Keratinocyte (primary cell): ENCODE results near the gene MARVELD1. TPM values are rescaled to one million over a fixed set of nuclear protein-coding genes. Genes with fewer than 3 reads are reported as not detected.

Experiments
- DNase-seq: peaks from one replicate; pipeline ENCODE4 v3.0.0-alpha.2; 2011; ENCODE audit warnings: low read depth, missing footprints, low spot score
- FAIRE-seq: peaks from 2 replicates; lab custom pipeline; 2011; peaks lifted over from hg19 to GRCh38; lab: Jason Lieb, UNC
- H2AFZ ChIP-seq: 2 replicates; pipeline ENCODE4 v1.6.0; 2012; ENCODE audit warnings: low read length, control low read depth, inconsistent platforms; ENCODE audit not compliant: control insufficient read depth
- H3K27ac ChIP-seq: 2 replicates; pipeline ENCODE4 v1.5.1; 2011; ENCODE audit warnings: low read length; ENCODE audit not compliant: control insufficient read depth, insufficient read depth
- H3K27me3 ChIP-seq: 3 replicates; pipeline ENCODE4 v1.6.0; 2011; ENCODE audit warnings: low read length; ENCODE audit not compliant: control insufficient read depth, insufficient read depth; ENCODE audit errors: extremely low read depth
- H3K36me3 ChIP-seq, 2 experiments: 2 replicates in 1 of 2; 3 replicates in 1 of 2; pipeline ENCODE4 v1.5.1; 2011; ENCODE audit warnings: low read length in 2 of 2, mild to moderate bottlenecking in 1 of 2; ENCODE audit not compliant: control insufficient read depth in 2 of 2, insufficient read depth in 2 of 2; ENCODE audit errors: extremely low read depth in 1 of 2
- H3K4me1 ChIP-seq: 3 replicates; pipeline ENCODE4 v1.5.1; 2011; ENCODE audit warnings: low read length; ENCODE audit not compliant: control insufficient read depth, insufficient read depth; ENCODE audit errors: extremely low read depth
- H3K4me2 ChIP-seq: 3 replicates; pipeline ENCODE4 v1.6.0; 2011; ENCODE audit warnings: low read depth, low read length; ENCODE audit not compliant: control insufficient read depth, insufficient read depth; ENCODE audit errors: extremely low read depth
- H3K4me3 ChIP-seq, 3 experiments: fragments of 200-600 bp in 1 of 3; sonication (generic) in 1 of 3; 2 replicates in 2 of 3; 3 replicates in 1 of 3; pipeline ENCODE4 v1.5.1; 2011 to 2016; ENCODE audit warnings: low read length in 3 of 3, mild to moderate bottlenecking in 3 of 3, control low read depth in 2 of 3, inconsistent platforms in 1 of 3, low read depth in 1 of 3, mixed read lengths in 1 of 3, mixed run types in 1 of 3, moderate library complexity in 1 of 3; ENCODE audit not compliant: control insufficient read depth in 2 of 3, insufficient read depth in 2 of 3; ENCODE audit errors: extremely low read depth in 1 of 3
- H3K79me2 ChIP-seq: 2 replicates; pipeline ENCODE4 v1.6.0; 2012; ENCODE audit warnings: low read length; ENCODE audit not compliant: control insufficient read depth, insufficient read depth
- H3K9ac ChIP-seq: 3 replicates; pipeline ENCODE4 v1.6.0; 2011; ENCODE audit warnings: low read length; ENCODE audit not compliant: control insufficient read depth, insufficient read depth; ENCODE audit errors: extremely low read depth
- H3K9me1 ChIP-seq: 3 replicates; pipeline ENCODE4 v1.6.0; 2011; ENCODE audit warnings: low read length; ENCODE audit not compliant: control insufficient read depth, insufficient read depth; ENCODE audit errors: extremely low read depth
- H3K9me3 ChIP-seq: 2 replicates; pipeline ENCODE4 v1.5.1; 2012; ENCODE audit warnings: low read depth, low read length; ENCODE audit not compliant: control insufficient read depth
- H4K20me1 ChIP-seq: 3 replicates; pipeline ENCODE4 v1.6.0; 2011; ENCODE audit warnings: low read length; ENCODE audit not compliant: control insufficient read depth, insufficient read depth; ENCODE audit errors: extremely low read depth
- CTCF ChIP-seq, 3 experiments: IDR thresholded peaks in 1 of 3; conservative IDR thresholded peaks in 1 of 3; optimal IDR thresholded peaks in 1 of 3; 2 replicates in 2 of 3; 3 replicates in 1 of 3; pipeline versions ENCODE3 to v1.5.1; 2011; ENCODE audit warnings: low read length in 3 of 3, mild to moderate bottlenecking in 3 of 3, moderate library complexity in 2 of 3, control low read depth in 1 of 3, inconsistent platforms in 1 of 3; ENCODE audit not compliant: insufficient read depth in 2 of 3; ENCODE audit errors: extremely low read depth in 1 of 3
- EZH2 ChIP-seq: IDR thresholded peaks from one replicate; pipeline ENCODE4 v1.6.1; 2012; ENCODE audit warnings: inconsistent platforms, mild to moderate bottlenecking, low read length, moderate library complexity
- dilution Hi-C: fragments of 300-500 bp; cut with MboI; formaldehyde crosslinking; loops from one replicate; pipeline ENCODE4 v1.7.0; 2020; ENCODE audit warnings: low sequenced_read_pairs; ENCODE audit not compliant: extremely low pct_ligation_motif_present
- polyA plus RNA-seq, 5 experiments: library from polyadenylated mRNA; depleted of rRNA in 3 of 5; stranded (reverse) in 3 of 5; stranded (forward) in 1 of 5; unstranded in 1 of 5; fragments of >200 nt; gene quantifications; 1 replicate in 1 of 5; 2 replicates in 3 of 5; 3 replicates in 1 of 5; pipeline versions ENCODE4 v1.2.1 to v1.2.3, GENCODE V29; 2011 to 2012; ENCODE audit warnings: missing spikeins in 2 of 5, low read depth in 1 of 5, low replicate concordance in 1 of 5

MARVELD1 gene
- polyA plus RNA-seq, 1 donor (not counting 4 experiments of a cell fraction or from before 2014, with no cell fraction given), result 39.7 TPM

GRCh38 chr10:97701438-97702069, 12.0 kb upstream of the MARVELD1 start:
- no peak overlapping the region for H3K4me3 ChIP-seq
- peak overlapping the region; percentile 50 for H2AFZ ChIP-seq
- no peaks in the 10 kb centered on the region for H4K20me1 ChIP-seq
- H3K27ac ChIP-seq, result peak overlapping the region; percentile 10
- dilution Hi-C loops, result no loop called here
- H3K9me1 ChIP-seq, result peaks cover 2% of the 10 kb centered on the region
- no peaks in the 10 kb centered on the region for H3K27me3 ChIP-seq
- H3K9ac ChIP-seq, result no peak overlapping the region
- TF ChIP-seq CTCF (optimal IDR thresholded peaks at IDR 0.05 in 1 of 3, IDR thresholded peaks at IDR 0.05 in 1 of 3, conservative IDR thresholded peaks at IDR 0.05 in 1 of 3; ENCODE audit: extremely low read depth in 1 of 3, insufficient read depth in 2 of 3, low read length in 3 of 3) (peak; percentile 78 to 91 (median 90)), EZH2 (no peak)
- H3K4me2 ChIP-seq, result peak overlapping the region; percentile 36
- no peaks in the 10 kb centered on the region for H3K36me3 ChIP-seq
- no peaks in the 10 kb centered on the region for H3K9me3 ChIP-seq
- H3K4me1 ChIP-seq, result peaks cover 7% of the 10 kb centered on the region
- FAIRE-seq, result peak; percentile 87
- DNase-seq, result peak; percentile 44
- H3K79me2 ChIP-seq, result no peaks in the 10 kb centered on the region

- dilution Hi-C loops, result no loop called here
- TF ChIP-seq CTCF (optimal IDR thresholded peaks at IDR 0.05 in 1 of 3, IDR thresholded peaks at IDR 0.05 in 1 of 3, conservative IDR thresholded peaks at IDR 0.05 in 1 of 3; ENCODE audit: extremely low read depth in 1 of 3, insufficient read depth in 2 of 3, low read length in 3 of 3) (no peak), EZH2 (no peak)
- H3K4me1 ChIP-seq, result peaks cover 7% of the 10 kb centered on the region
- FAIRE-seq (no peak), DNase-seq (no peak)
- H3K79me2 ChIP-seq, result no peaks in the 10 kb centered on the region
- H3K4me2 ChIP-seq, result no peak overlapping the region
- H3K9ac ChIP-seq, result no peak overlapping the region
- H3K27ac ChIP-seq, result no peak overlapping the region
- H3K9me3 ChIP-seq, result no peaks in the 10 kb centered on the region
- H3K27me3 ChIP-seq, result no peaks in the 10 kb centered on the region
- H3K36me3 ChIP-seq, result no peaks in the 10 kb centered on the region
- H4K20me1 ChIP-seq, result no peaks in the 10 kb centered on the region
- H3K4me3 ChIP-seq, result no peak overlapping the region
- peaks cover 2% of the 10 kb centered on the region for H3K9me1 ChIP-seq
- no peak overlapping the region for H2AFZ ChIP-seq
Measured at GRCh38 chr10:97703398-97704067, 10.0 kb upstream of the MARVELD1 start.
